Neural progenitor cell (in vitro differentiated cells): ENCODE results near the gene USP35. TPM values are rescaled to one million over a fixed set of nuclear protein-coding genes. Genes with fewer than 3 reads are reported as not detected.

Experiments used
- DNase-seq: peaks from one replicate; pipeline ENCODE4 v3.0.0-alpha.2; 2016; ENCODE audit warnings: low spot score
- H2AFZ ChIP-seq: fragments of 200-600 bp; sonication (generic); replicated peaks from 2 replicates; pipeline ENCODE4 v1.6.1; 2016; ENCODE audit warnings: antibody characterized with exemption
- H3F3A ChIP-seq: fragments of 200-600 bp; sonication (generic); 2 replicates; pipeline ENCODE4 v1.6.1; 2016; ENCODE audit warnings: antibody characterized with exemption, low read depth
- H3K27ac ChIP-seq: fragments of 200-600 bp; sonication (generic); 2 replicates; pipeline ENCODE4 v1.5.1; 2016; ENCODE audit warnings: mild to moderate bottlenecking
- H3K27me3 ChIP-seq: fragments of 200-600 bp; sonication (generic); 2 replicates; pipeline ENCODE4 v1.6.1; 2016; ENCODE audit warnings: mild to moderate bottlenecking, moderate library complexity
- H3K36me3 ChIP-seq: fragments of 200-600 bp; sonication (generic); 2 replicates; pipeline ENCODE4 v1.5.1; 2016
- H3K4me1 ChIP-seq: fragments of 200-600 bp; sonication (generic); 2 replicates; pipeline ENCODE4 v1.6.1; 2016; ENCODE audit warnings: mixed run types
- H3K4me2 ChIP-seq: fragments of 200-600 bp; sonication (generic); 2 replicates; pipeline ENCODE4 v1.6.1; 2016
- H3K4me3 ChIP-seq: fragments of 200-600 bp; sonication (generic); 2 replicates; pipeline ENCODE4 v1.5.1; 2016
- H3K79me2 ChIP-seq: fragments of 200-600 bp; sonication (generic); 2 replicates; pipeline ENCODE4 v1.6.1; 2016; ENCODE audit warnings: low read depth
- H3K9ac ChIP-seq: fragments of 200-600 bp; sonication (generic); 2 replicates; pipeline ENCODE4 v1.6.1; 2016
- H3K9me3 ChIP-seq: fragments of 200-600 bp; sonication (generic); 2 replicates; pipeline ENCODE4 v1.5.1; 2016; ENCODE audit warnings: low read depth
- H4K20me1 ChIP-seq: fragments of 200-600 bp; sonication (generic); 2 replicates; pipeline ENCODE4 v1.6.1; 2016; ENCODE audit warnings: low read depth
- H3K27ac Mint-ChIP-seq: 3 replicates; pipeline ENCODE4 v1.8.0; 2021; ENCODE audit warnings: mixed read lengths
- H3K27me3 Mint-ChIP-seq: 2 replicates; pipeline ENCODE4 v1.8.0; 2022; ENCODE audit warnings: low read depth, mild to moderate bottlenecking, inconsistent platforms, moderate library complexity, mixed read lengths; ENCODE audit not compliant: insufficient read depth
- H3K36me3 Mint-ChIP-seq: 3 replicates; pipeline ENCODE4 v1.8.0; 2021; ENCODE audit warnings: mixed read lengths
- H3K4me1 Mint-ChIP-seq: 3 replicates; pipeline ENCODE4 v1.8.0; 2021; ENCODE audit warnings: mixed read lengths
- H3K4me3 Mint-ChIP-seq: 3 replicates; pipeline ENCODE4 v1.8.0; 2021; ENCODE audit warnings: mild to moderate bottlenecking, moderate library complexity, mixed read lengths
- H3K9me3 Mint-ChIP-seq: 3 replicates; pipeline ENCODE4 v1.8.0; 2020; ENCODE audit warnings: mixed read lengths
- CTCF ChIP-seq: fragments of 200-600 bp; sonication (generic); IDR thresholded peaks from 2 replicates; pipeline ENCODE4 v1.5.1; 2017; ENCODE audit warnings: antibody characterized with exemption, mild to moderate bottlenecking
- EZH2 ChIP-seq: fragments of 200-600 bp; sonication (generic); IDR thresholded peaks from 2 replicates; pipeline ENCODE4 v1.6.1; 2017; ENCODE audit warnings: antibody characterized with exemption, mild to moderate bottlenecking, moderate library complexity
- EZH2phosphoT487 ChIP-seq: fragments of 200-600 bp; sonication (generic); IDR thresholded peaks from 2 replicates; pipeline ENCODE4 v1.6.1; 2017; ENCODE audit warnings: antibody characterized with exemption
- total RNA-seq: library from RNA; depleted of rRNA; stranded (reverse); fragments of >200 nt; gene quantifications from 2 replicates; pipeline ENCODE4 v1.2.3, GENCODE V29; 2015; ENCODE audit warnings: low replicate concordance

The USP35 gene
- total RNA-seq, 1 donor from 2014 or later = 4.2 TPM

GRCh38 chr11:78223320-78223954, 34.7 kb downstream of the USP35 start:
- Histone ChIP-seq H2AFZ (no peak overlapping the region), H3K36me3 (no peaks in the 10 kb centered on the region), H3K9me3 (no peaks in the 10 kb centered on the region), H3K9ac (no peak overlapping the region), H3K4me2 (no peak overlapping the region), H3K4me1 (no peaks in the 10 kb centered on the region), H4K20me1 (no peaks in the 10 kb centered on the region), H3K27ac (no peak overlapping the region), H3K27me3 (no peaks in the 10 kb centered on the region), H3F3A (no peaks in the 10 kb centered on the region), H3K79me2 (no peaks in the 10 kb centered on the region), H3K4me3 (no peak overlapping the region)
- Mint-ChIP-seq H3K9me3 (no peaks in the 10 kb centered on the region), H3K4me1 (no peaks in the 10 kb centered on the region), H3K36me3 (peaks cover 35% of the 10 kb centered on the region), H3K27me3 (peaks cover 2% of the 10 kb centered on the region), H3K4me3 (no peak overlapping the region), H3K27ac (no peak overlapping the region)
- TF ChIP-seq EZH2 (no peak), CTCF (no peak), EZH2phosphoT487 (no peak)
- no peak for DNase-seq

GRCh38 chr11:78224506-78224905, 35.8 kb downstream of the USP35 start:
- Mint-ChIP-seq H3K9me3 (no peaks in the 10 kb centered on the region), H3K27me3 (peaks cover 2% of the 10 kb centered on the region), H3K4me3 (no peak overlapping the region), H3K4me1 (no peaks in the 10 kb centered on the region), H3K27ac (no peak overlapping the region), H3K36me3 (peaks cover 29% of the 10 kb centered on the region)
- H3K9ac ChIP-seq = no peak overlapping the region
- H4K20me1 ChIP-seq = no peaks in the 10 kb centered on the region
- H3K27me3 ChIP-seq = no peaks in the 10 kb centered on the region
- H3K36me3 ChIP-seq = no peaks in the 10 kb centered on the region
- no peak for TF ChIP-seq CTCF
- no peak for DNase-seq
- H3K79me2 ChIP-seq = no peaks in the 10 kb centered on the region
- H3K4me1 ChIP-seq = no peaks in the 10 kb centered on the region
- no peak overlapping the region for H3K27ac ChIP-seq
- H3K4me3 ChIP-seq = no peak overlapping the region
- H3K9me3 ChIP-seq = no peaks in the 10 kb centered on the region
- H2AFZ ChIP-seq = no peak overlapping the region
- no peak overlapping the region for H3K4me2 ChIP-seq
- no peaks in the 10 kb centered on the region for H3F3A ChIP-seq

GRCh38 chr11:78224906-78225420, 36.2 kb downstream of the USP35 start:
- H2AFZ ChIP-seq = no peak overlapping the region
- H3K27ac ChIP-seq = no peak overlapping the region
- H3K4me2 ChIP-seq = no peak overlapping the region
- H3K36me3 Mint-ChIP-seq = peaks cover 28% of the 10 kb centered on the region
- H3K4me3 ChIP-seq = no peak overlapping the region
- no peak for DNase-seq
- no peaks in the 10 kb centered on the region for H3K4me1 ChIP-seq
- H3K27ac Mint-ChIP-seq = no peak overlapping the region
- H3K9ac ChIP-seq = no peak overlapping the region
- H4K20me1 ChIP-seq = no peaks in the 10 kb centered on the region
- H3K9me3 ChIP-seq = no peaks in the 10 kb centered on the region
- no peaks in the 10 kb centered on the region for H3K4me1 Mint-ChIP-seq
- no peaks in the 10 kb centered on the region for H3K27me3 ChIP-seq
- no peaks in the 10 kb centered on the region for H3K36me3 ChIP-seq
- H3F3A ChIP-seq = no peaks in the 10 kb centered on the region
- H3K4me3 Mint-ChIP-seq = no peak overlapping the region
- TF ChIP-seq EZH2 (no peak), CTCF (no peak), EZH2phosphoT487 (no peak)
- no peaks in the 10 kb centered on the region for H3K9me3 Mint-ChIP-seq
- no peaks in the 10 kb centered on the region for H3K79me2 ChIP-seq
- H3K27me3 Mint-ChIP-seq = peaks cover 2% of the 10 kb centered on the region
